HEK293 (cell line): Measurements from ENCODE around the gene SIPA1.

Source experiments
- CTCF ChIA-PET: fragments of 350-600 bp; formaldehyde crosslinking; extraction: SDS; loops from one replicate; lab custom pipeline; 2021; ENCODE audit warnings: antibody characterized with exemption; lab: Yijun Ruan, JAX
- POLR2A ChIA-PET: fragments of 300-600 bp; formaldehyde crosslinking; extraction: SDS; loops from one replicate; lab custom pipeline; 2020; ENCODE audit warnings: antibody characterized with exemption, inconsistent platforms; lab: Yijun Ruan, JAX
- H3K27ac ChIP-seq: fragments of 200-500 bp; sonication (Bioruptor generic); 2 replicates; pipeline ENCODE4 v1.5.1; 2014; ENCODE audit warnings: low read depth, low read length, control low read depth, inconsistent platforms; ENCODE audit errors: extremely low read depth
- H3K36me3 ChIP-seq, 2 experiments: fragments of 200-500 bp in 1 of 2; sonication (Bioruptor generic) in 1 of 2; 1 replicate in 1 of 2; 2 replicates in 1 of 2; pipeline ENCODE4 v1.5.1; 2014 to 2017; ENCODE audit warnings: inconsistent platforms in 2 of 2, low read length in 2 of 2; ENCODE audit not compliant: control insufficient read depth in 2 of 2, insufficient read depth in 1 of 2
- H3K4me1 ChIP-seq: fragments of 200-500 bp; sonication (Bioruptor generic); 2 replicates; pipeline ENCODE4 v1.5.1; 2014; ENCODE audit warnings: mild to moderate bottlenecking, low read length, inconsistent platforms; ENCODE audit not compliant: control insufficient read depth, insufficient read depth
- H3K4me3 ChIP-seq: 2 replicates; pipeline ENCODE4 v1.5.1; 2011; ENCODE audit warnings: low read depth, mild to moderate bottlenecking, control low read depth, low read length, moderate library complexity
- H3K9me3 ChIP-seq: fragments of 200-500 bp; sonication (Bioruptor generic); 2 replicates; pipeline ENCODE4 v1.5.1; 2014; ENCODE audit warnings: low read depth, low read length, inconsistent platforms; ENCODE audit not compliant: control insufficient read depth, insufficient read depth
- GLI4 ChIP-seq: fragments of 450-650 bp; formaldehyde crosslinking; IDR thresholded peaks from 2 replicates; pipeline ENCODE4 v1.5.1; 2016; ENCODE audit warnings: missing biosample characterization, missing genetic modification characterization
- GLIS1 ChIP-seq: fragments of 450-650 bp; formaldehyde crosslinking; IDR thresholded peaks from 2 replicates; pipeline ENCODE4 v1.5.1; 2016; ENCODE audit warnings: missing biosample characterization, missing genetic modification characterization
- OSR2 ChIP-seq: fragments of 450-650 bp; formaldehyde crosslinking; IDR thresholded peaks from 2 replicates; pipeline ENCODE4 v1.5.1; 2016; ENCODE audit warnings: missing biosample characterization, missing genetic modification characterization
- PRDM10 ChIP-seq: fragments of 450-650 bp; formaldehyde crosslinking; IDR thresholded peaks from 2 replicates; pipeline ENCODE4 v1.5.1; 2016; ENCODE audit warnings: missing biosample characterization, missing genetic modification characterization
- PRDM4 ChIP-seq: fragments of 450-650 bp; formaldehyde crosslinking; IDR thresholded peaks from 2 replicates; pipeline ENCODE4 v1.5.1; 2017; ENCODE audit warnings: missing biosample characterization, missing genetic modification characterization
- ZEB2 ChIP-seq: fragments of 450-650 bp; formaldehyde crosslinking; IDR thresholded peaks from 2 replicates; pipeline ENCODE4 v1.5.1; 2016; ENCODE audit warnings: missing biosample characterization, missing genetic modification characterization
- ZNF449 ChIP-seq: fragments of 450-650 bp; formaldehyde crosslinking; IDR thresholded peaks from 2 replicates; pipeline ENCODE4 v1.5.1; 2017; ENCODE audit warnings: missing biosample characterization, mild to moderate bottlenecking, missing genetic modification characterization, moderate library complexity
- ZNF514 ChIP-seq: fragments of 450-650 bp; formaldehyde crosslinking; IDR thresholded peaks from 2 replicates; pipeline ENCODE4 v1.5.1; 2016; ENCODE audit warnings: missing biosample characterization, missing genetic modification characterization
- ZNF561 ChIP-seq: fragments of 450-650 bp; IDR thresholded peaks from 2 replicates; pipeline ENCODE4 v1.5.1; 2018; ENCODE audit warnings: missing biosample characterization, missing genetic modification characterization, borderline replicate concordance
- ZNF639 ChIP-seq: fragments of 450-650 bp; formaldehyde crosslinking; IDR thresholded peaks from 2 replicates; pipeline ENCODE4 v1.5.1; 2016; ENCODE audit warnings: missing biosample characterization, missing genetic modification characterization
- ZNF658 ChIP-seq: fragments of 450-650 bp; formaldehyde crosslinking; IDR thresholded peaks from 2 replicates; pipeline ENCODE4; 2016; ENCODE audit warnings: missing biosample characterization, missing genetic modification characterization
- ZSCAN30 ChIP-seq: fragments of 450-650 bp; IDR thresholded peaks from 2 replicates; pipeline ENCODE4 v1.5.1; 2018; ENCODE audit warnings: missing biosample characterization, mild to moderate bottlenecking, missing genetic modification characterization, moderate library complexity
- TF ChIP-seq, protein P1 (sequence below): fragments of 450-650 bp; formaldehyde crosslinking; IDR thresholded peaks from 2 replicates; pipeline ENCODE4 v1.5.1; 2016; ENCODE audit warnings: missing biosample characterization, missing genetic modification characterization, borderline replicate concordance
- TF ChIP-seq, protein P2 (sequence below): fragments of 450-650 bp; formaldehyde crosslinking; IDR thresholded peaks from 2 replicates; pipeline ENCODE4 v1.5.1; 2017; ENCODE audit warnings: missing biosample characterization, missing genetic modification characterization

Gene SIPA1, protein sequence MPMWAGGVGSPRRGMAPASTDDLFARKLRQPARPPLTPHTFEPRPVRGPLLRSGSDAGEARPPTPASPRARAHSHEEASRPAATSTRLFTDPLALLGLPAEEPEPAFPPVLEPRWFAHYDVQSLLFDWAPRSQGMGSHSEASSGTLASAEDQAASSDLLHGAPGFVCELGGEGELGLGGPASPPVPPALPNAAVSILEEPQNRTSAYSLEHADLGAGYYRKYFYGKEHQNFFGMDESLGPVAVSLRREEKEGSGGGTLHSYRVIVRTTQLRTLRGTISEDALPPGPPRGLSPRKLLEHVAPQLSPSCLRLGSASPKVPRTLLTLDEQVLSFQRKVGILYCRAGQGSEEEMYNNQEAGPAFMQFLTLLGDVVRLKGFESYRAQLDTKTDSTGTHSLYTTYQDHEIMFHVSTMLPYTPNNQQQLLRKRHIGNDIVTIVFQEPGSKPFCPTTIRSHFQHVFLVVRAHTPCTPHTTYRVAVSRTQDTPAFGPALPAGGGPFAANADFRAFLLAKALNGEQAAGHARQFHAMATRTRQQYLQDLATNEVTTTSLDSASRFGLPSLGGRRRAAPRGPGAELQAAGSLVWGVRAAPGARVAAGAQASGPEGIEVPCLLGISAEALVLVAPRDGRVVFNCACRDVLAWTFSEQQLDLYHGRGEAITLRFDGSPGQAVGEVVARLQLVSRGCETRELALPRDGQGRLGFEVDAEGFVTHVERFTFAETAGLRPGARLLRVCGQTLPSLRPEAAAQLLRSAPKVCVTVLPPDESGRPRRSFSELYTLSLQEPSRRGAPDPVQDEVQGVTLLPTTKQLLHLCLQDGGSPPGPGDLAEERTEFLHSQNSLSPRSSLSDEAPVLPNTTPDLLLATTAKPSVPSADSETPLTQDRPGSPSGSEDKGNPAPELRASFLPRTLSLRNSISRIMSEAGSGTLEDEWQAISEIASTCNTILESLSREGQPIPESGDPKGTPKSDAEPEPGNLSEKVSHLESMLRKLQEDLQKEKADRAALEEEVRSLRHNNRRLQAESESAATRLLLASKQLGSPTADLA

GRCh38 chr11:65637794-65638419 lies at the start of gene SIPA1:
SIPA1 (plus strand) TSS chr11:65638101; CDS start chr11:65640922, 2,821 bp downstream.
- H3K27ac ChIP-seq, result peak within 1 kb of the TSS; percentile 61; the same call in 1 of the 2 replicates
- H3K4me3 ChIP-seq, result peak within 1 kb of the TSS; percentile 69
- no peaks in the 10 kb centered on the region for H3K4me1 ChIP-seq
- ChIA-PET POLR2A (interaction anchor here (0.6 to 4.4 kb wide), 14 partner anchors 8 to 214 kb away, joined by 3 to 50 read pairs (median 4); partner anchors contain the start of genes EHBP1L1, KAT5, PCNX3 and RELA), CTCF (interaction anchor here (0.6 to 1.9 kb wide), 8 partner anchors 9 to 250 kb away, joined by 3 to 5 read pairs (median 3); partner anchors contain the start of gene FIBP)
- no peaks in the 10 kb centered on the region for H3K9me3 ChIP-seq
- peaks cover 0 to 66% of the 10 kb centered on the region in 2 experiments; a peak in 1 of 3 replicates for H3K36me3 ChIP-seq
- TF ChIP-seq GLI4 (tag by site-specific recombination) (no peak), PRDM4 (tag by site-specific recombination) (no peak), ZNF449 (tag by site-specific recombination) (no peak), ZSCAN30 (tag by site-specific recombination) (0 out of 2 replicates have a peak, but pooled peaks have one; percentile 36), ZNF658 (tag by site-specific recombination) (no peak), PRDM10 (tag by site-specific recombination) (peak; percentile 86), ZNF639 (tag by site-specific recombination) (no peak), ZEB2 (tag by site-specific recombination) (no peak), OSR2 (tag by site-specific recombination) (peak; percentile 69), ZNF561 (tag by site-specific recombination) (no peak), GLIS1 (tag by site-specific recombination) (0 out of 2 replicates have a peak, but pooled peaks have one; percentile 37), ZNF514 (tag by site-specific recombination) (no peak)
- TF ChIP-seq, protein P1, sequence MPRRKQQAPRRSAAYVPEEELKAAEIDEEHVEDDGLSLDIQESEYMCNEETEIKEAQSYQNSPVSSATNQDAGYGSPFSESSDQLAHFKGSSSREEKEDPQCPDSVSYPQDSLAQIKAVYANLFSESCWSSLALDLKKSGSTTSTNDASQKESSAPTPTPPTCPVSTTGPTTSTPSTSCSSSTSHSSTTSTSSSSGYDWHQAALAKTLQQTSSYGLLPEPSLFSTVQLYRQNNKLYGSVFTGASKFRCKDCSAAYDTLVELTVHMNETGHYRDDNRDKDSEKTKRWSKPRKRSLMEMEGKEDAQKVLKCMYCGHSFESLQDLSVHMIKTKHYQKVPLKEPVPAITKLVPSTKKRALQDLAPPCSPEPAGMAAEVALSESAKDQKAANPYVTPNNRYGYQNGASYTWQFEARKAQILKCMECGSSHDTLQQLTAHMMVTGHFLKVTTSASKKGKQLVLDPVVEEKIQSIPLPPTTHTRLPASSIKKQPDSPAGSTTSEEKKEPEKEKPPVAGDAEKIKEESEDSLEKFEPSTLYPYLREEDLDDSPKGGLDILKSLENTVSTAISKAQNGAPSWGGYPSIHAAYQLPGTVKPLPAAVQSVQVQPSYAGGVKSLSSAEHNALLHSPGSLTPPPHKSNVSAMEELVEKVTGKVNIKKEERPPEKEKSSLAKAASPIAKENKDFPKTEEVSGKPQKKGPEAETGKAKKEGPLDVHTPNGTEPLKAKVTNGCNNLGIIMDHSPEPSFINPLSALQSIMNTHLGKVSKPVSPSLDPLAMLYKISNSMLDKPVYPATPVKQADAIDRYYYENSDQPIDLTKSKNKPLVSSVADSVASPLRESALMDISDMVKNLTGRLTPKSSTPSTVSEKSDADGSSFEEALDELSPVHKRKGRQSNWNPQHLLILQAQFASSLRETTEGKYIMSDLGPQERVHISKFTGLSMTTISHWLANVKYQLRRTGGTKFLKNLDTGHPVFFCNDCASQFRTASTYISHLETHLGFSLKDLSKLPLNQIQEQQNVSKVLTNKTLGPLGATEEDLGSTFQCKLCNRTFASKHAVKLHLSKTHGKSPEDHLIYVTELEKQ, result no peak
- TF ChIP-seq, protein P2, sequence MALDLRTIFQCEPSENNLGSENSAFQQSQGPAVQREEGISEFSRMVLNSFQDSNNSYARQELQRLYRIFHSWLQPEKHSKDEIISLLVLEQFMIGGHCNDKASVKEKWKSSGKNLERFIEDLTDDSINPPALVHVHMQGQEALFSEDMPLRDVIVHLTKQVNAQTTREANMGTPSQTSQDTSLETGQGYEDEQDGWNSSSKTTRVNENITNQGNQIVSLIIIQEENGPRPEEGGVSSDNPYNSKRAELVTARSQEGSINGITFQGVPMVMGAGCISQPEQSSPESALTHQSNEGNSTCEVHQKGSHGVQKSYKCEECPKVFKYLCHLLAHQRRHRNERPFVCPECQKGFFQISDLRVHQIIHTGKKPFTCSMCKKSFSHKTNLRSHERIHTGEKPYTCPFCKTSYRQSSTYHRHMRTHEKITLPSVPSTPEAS (tag by site-specific recombination), result peak; percentile 58; the same call in 1 of the 2 replicates
